ENCODE data around the gene TTLL3.
"Not testable (repeated sequence)": the region's sequence is repeated elsewhere in the genome, so short reads cannot be mapped to it uniquely, and the experiment has no call there.

TTLL3 gene

DNA sequence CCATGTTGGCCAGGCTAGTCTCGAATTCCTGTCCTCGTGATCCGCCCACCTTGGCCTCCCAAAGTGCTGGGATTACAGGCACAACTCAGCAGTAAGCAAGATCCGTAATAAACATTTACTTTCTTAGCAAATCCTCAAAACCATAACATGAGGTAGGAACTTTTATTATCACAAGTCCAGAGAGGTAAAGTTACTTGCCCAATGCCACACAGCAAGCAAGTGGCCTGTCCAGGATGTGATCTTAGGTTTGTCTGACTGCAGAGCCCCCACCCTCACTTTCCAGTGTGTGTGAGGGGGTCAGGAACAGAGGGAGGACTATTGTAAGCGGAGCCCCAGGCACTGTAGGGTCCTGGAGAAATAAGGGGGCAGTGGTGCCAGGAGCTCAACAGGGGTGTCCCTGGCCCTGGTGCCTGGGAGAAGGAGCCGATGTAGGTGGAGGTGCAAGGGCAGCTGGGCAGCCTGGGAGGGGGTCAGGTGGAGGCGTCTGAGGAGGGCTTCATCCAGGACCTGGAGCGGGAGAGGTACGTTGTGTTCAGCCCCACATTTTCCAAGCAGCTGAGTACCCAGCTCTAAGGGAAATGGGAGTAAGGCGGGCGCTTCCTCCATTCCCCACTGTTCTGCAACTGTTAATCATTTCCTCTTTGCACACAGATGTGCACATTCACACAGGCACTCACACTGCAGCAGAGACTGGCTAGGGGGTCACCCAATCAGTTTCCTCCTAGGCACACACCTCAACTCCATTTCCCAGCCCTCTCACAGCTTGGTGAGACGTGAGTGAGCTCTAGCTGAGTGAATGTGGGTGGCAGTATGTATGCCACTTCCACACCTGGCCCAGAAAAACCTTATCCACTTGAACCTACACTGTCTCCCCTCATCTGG lies 27.9 kb downstream of the TTLL3 start:
- no peak for DNase-seq (ENCODE audit: low read depth)

DNA sequence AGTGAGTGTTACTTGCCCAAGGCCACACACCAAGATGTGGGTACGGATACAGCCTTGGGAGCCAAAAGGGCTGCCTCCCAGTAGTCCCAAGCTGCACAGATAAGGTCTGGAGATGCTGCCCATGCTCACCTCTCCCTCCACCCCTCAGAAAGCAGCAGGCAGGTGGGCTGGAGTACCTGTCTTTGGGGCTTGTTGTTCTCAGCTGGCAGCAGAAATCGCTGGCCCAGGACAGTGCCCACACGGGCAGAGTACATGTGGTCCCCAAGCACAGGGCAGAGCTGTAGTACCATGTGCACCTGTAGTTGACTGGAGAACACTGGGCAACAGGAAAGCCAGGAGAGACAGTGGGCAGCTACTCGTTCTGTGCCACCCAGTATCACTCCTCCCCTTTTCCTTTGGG lies 28.8 kb downstream of the TTLL3 start:
- DNase-seq (ENCODE audit: low read depth): no peak

DNA sequence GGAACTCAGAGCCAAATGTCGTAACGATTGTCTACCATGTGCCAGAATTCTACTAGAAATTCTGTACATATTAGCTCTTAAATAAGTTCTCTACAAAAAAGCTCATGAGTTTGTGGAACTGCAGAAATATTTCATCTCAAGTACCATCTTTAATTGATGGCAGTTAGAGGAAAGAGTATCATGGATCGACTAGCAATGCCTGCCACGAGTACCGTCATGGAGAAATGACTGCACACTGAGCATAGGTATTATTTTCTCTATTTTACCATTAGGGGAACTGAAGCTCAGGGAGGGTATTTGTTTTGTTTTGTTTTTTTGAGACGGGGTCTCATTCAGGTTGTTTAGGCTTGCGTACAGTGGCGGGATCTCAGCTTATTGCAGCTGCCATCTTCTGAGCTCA lies 31.0 kb downstream of the TTLL3 start:
- DNase-seq (ENCODE audit: low read depth): no peak

DNA sequence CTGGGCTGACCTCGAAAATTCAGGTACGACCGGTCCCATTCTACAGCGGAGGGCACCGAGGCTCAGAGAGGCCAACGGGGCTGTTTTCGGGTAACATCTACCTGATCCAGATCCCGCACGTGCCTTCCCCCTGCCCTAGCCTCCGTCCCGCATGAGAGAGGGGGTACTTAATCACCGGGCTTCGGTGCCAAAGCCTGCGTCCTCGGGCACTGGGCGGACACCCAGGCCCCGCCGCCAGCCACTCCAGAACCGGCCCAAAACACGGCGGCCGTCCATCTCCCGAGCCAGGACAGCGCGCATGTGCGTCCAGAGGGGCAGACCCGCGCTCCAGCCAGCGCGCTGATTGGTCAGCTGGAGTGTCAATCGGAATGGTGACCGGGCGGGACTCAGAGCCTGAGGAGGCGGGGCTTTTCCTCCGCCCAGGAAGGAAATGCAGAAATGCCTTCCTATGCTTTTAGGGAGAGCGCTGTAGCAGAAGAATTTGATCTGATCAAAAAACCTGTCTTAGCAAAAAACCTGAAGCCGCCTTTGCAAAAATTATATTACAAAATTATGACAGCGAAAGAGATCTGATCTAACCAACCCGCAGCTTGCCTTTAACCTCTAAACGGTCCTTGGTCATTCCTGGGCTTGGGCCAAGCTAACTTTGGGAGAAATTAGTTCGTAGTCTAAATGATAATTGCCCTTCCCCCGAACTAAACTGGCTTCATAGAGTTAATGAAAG lies 33.8 kb downstream of the TTLL3 start, which contains the start of gene RPUSD3:
RPUSD3 (minus strand) TSS at position 294 of the 724 bp plus-strand sequence; CDS start at position 276, 18 bp downstream.
- peak; percentile 94 for DNase-seq (ENCODE audit: low read depth)

GRCh38 chr3:9846231-9846630 lies 36.2 kb downstream of the TTLL3 start:
- DNase-seq (ENCODE audit: low read depth): no peak

GRCh38 chr3:9846931-9847488 lies 36.9 kb downstream of the TTLL3 start:
- DNase-seq (ENCODE audit: low read depth): no peak

- DNase-seq (ENCODE audit: low read depth): not testable (repeated sequence)
These were observed 37.8 kb downstream of the TTLL3 start for GRCh38 chr3:9847870-9848269.

DNA sequence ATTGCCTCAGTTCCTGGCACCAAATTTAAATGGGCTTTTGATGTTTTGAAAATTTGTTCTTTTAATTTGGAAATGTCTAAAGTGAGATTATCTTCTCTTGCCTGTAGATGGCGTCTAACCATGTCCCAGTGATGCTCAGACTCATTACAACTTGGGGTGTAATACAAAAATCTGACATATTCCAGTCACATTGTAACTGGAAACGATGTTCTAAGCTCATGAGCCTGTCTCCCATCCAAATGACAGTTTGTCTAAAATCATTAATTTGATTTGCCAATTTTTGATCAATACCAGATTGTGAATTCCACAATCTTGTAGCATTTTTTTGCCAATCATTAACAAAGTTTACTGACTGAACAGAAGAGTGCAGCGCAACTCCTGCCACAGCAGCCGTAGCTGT lies 38.8 kb downstream of the TTLL3 start:
- not testable (repeated sequence) for DNase-seq (ENCODE audit: low read depth)

- not testable (repeated sequence) for DNase-seq (ENCODE audit: low read depth)
These were observed 41.3 kb downstream of the TTLL3 start for GRCh38 chr3:9851383-9851782.

DNA sequence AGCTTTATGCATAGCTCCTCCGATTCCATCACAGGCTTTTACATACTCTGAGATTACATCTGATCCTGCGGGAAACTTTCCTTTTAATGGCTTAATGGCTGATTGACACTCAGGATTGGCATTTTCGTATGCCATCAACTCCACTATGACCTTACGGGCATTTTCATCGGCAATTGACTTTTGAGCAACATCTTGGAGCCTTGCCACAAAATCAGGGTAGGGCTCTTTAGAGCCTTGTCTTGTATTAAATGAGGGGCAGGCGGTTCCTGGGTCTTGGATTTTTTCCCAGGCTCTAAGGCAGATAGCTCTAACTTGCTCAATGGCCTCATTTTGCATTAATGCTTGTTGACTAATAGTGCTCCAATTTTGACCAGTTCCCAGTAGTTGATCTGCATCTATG lies 41.9 kb downstream of the TTLL3 start:
- not testable (repeated sequence) for DNase-seq (ENCODE audit: low read depth)

- no peak for DNase-seq (ENCODE audit: low read depth)
These were observed 42.5 kb downstream of the TTLL3 start for GRCh38 chr3:9852528-9852927.

DNA sequence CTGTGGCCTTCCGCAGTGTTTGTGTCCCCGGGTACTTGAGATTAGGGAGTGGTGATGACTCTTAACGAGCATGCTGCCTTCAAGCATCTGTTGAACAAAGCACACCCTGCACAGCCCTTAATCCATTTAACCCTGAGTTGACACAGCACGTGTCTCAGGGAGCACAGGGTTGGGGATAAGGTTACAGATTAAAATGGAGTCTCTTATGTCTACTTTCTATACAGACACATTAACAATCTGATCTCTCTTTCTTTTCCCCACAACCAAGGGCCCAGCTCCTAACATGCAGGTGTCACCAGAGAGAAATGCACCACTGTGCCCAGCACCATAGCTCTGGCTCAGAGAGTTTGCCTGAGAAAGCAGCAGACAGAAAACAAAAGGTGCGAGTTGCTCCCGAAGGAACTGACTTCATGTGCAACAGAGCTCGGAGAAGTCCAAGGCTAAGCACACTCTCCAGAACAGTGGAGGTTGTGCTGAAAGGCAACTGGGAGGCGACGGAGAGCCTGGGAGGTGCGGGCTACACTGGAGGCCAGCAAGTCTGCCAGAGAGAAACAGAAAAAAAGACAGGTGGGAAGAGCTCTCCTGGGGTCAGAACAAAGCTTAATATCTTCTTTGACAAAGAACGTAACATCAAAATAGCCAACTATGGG lies 44.4 kb downstream of the TTLL3 start:
- not testable (repeated sequence) for DNase-seq (ENCODE audit: low read depth)

DNA sequence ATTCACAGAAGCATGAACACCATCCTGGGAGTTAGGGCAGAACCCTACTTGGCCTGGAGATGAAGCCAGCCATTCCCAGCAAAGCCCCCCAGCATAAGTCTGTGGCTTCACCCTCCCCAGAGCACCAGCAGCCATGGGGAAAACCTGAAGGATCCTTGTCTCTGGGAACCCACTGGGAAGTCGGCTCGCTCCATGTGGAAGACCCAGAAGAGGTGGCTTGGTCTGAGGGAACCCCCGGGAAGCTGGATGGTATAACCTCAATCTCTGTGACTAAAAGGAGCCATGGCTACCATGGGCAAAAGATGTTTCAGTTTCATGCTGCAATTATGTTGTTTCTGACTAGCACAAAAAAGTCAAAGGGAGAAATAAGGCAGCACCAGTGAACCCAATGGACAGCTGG lies 45.5 kb downstream of the TTLL3 start:
- DNase-seq (ENCODE audit: low read depth): no peak

GRCh38 chr3:9859530-9860025 lies 49.5 kb downstream of the TTLL3 start:
- no peak for DNase-seq (ENCODE audit: low read depth)

- DNase-seq (ENCODE audit: low read depth): no peak
These were observed 51.1 kb downstream of the TTLL3 start for GRCh38 chr3:9861201-9861600.

GRCh38 chr3:9861626-9862130 lies 51.6 kb downstream of the TTLL3 start:
- no peak for DNase-seq (ENCODE audit: low read depth)

- DNase-seq (ENCODE audit: low read depth): no peak
These were observed 52.5 kb downstream of the TTLL3 start for GRCh38 chr3:9862391-9863057.

DNA sequence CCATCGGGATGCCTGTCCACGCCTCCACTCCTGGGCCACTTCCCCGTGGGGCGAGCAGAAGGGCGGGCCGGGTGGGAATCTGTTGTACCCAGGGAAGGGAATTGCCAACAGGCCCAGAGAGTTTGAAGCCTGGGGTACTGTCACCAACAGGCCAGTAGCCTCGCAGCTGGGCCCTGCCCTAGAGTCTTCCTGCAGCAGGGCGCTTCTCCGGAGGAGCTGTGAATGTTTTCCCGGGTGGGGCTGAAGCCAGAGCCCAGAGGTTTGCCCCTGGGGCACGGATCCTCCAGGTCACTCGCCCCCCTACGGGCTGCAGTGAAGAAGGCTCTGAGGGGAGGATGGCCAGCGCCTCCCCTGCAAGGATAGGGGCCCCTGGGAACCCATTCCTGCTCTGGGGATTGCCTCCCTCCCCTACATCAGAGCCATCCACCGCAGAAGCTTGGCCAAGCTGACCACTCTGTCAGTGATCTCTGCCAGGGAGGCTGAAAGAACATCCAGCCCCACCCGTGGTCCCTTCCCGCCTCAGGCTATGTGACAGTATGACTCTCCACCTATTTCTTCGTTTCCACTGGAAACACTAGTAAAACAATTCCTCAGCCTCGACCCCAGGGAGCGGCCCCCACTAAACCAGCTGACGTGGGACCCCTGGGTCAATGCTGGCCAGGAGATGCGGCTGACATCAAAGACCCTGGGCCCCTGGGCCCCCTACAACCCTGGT lies 53.2 kb downstream of the TTLL3 start:
- no peak for DNase-seq (ENCODE audit: low read depth)

GRCh38 chr3:9864200-9864927 lies 54.3 kb downstream of the TTLL3 start:
- DNase-seq (ENCODE audit: low read depth): no peak

GRCh38 chr3:9865125-9865637 lies 55.1 kb downstream of the TTLL3 start:
- not testable (repeated sequence) for DNase-seq (ENCODE audit: low read depth)
